Measurements from ENCODE around the gene NT5E. TPM values are rescaled to one million over a fixed set of nuclear protein-coding genes. Genes with fewer than 3 reads are reported as not detected.

The NT5E gene
- total and polyA plus RNA-seq, 4 donors, result 13.5 to 51.5 (median 34.1) TPM

GRCh38 chr6:85417336-85417735 lies 32.5 kb upstream of the NT5E start:
- no peak for TF ChIP-seq HNF4A (conservative IDR thresholded peaks at IDR 0.05)
- TF ChIP-seq SP1 (IDR thresholded peaks at IDR 0.05), result no peak
- TF ChIP-seq YY1 (IDR thresholded peaks at IDR 0.05), result no peak
- no peak for TF ChIP-seq GABPA (IDR thresholded peaks at IDR 0.05 in 1 of 2, conservative IDR thresholded peaks at IDR 0.05 in 1 of 2)
- TF ChIP-seq RXRA (IDR thresholded peaks at IDR 0.05), result no peak
- TF ChIP-seq HNF4G (IDR thresholded peaks at IDR 0.05), result no peak
- TF ChIP-seq, protein P1, sequence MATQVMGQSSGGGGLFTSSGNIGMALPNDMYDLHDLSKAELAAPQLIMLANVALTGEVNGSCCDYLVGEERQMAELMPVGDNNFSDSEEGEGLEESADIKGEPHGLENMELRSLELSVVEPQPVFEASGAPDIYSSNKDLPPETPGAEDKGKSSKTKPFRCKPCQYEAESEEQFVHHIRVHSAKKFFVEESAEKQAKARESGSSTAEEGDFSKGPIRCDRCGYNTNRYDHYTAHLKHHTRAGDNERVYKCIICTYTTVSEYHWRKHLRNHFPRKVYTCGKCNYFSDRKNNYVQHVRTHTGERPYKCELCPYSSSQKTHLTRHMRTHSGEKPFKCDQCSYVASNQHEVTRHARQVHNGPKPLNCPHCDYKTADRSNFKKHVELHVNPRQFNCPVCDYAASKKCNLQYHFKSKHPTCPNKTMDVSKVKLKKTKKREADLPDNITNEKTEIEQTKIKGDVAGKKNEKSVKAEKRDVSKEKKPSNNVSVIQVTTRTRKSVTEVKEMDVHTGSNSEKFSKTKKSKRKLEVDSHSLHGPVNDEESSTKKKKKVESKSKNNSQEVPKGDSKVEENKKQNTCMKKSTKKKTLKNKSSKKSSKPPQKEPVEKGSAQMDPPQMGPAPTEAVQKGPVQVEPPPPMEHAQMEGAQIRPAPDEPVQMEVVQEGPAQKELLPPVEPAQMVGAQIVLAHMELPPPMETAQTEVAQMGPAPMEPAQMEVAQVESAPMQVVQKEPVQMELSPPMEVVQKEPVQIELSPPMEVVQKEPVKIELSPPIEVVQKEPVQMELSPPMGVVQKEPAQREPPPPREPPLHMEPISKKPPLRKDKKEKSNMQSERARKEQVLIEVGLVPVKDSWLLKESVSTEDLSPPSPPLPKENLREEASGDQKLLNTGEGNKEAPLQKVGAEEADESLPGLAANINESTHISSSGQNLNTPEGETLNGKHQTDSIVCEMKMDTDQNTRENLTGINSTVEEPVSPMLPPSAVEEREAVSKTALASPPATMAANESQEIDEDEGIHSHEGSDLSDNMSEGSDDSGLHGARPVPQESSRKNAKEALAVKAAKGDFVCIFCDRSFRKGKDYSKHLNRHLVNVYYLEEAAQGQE (IDR thresholded peaks at IDR 0.05), result no peak
- TF ChIP-seq NR2F2 (IDR thresholded peaks at IDR 0.05), result no peak
- TF ChIP-seq, protein P2, sequence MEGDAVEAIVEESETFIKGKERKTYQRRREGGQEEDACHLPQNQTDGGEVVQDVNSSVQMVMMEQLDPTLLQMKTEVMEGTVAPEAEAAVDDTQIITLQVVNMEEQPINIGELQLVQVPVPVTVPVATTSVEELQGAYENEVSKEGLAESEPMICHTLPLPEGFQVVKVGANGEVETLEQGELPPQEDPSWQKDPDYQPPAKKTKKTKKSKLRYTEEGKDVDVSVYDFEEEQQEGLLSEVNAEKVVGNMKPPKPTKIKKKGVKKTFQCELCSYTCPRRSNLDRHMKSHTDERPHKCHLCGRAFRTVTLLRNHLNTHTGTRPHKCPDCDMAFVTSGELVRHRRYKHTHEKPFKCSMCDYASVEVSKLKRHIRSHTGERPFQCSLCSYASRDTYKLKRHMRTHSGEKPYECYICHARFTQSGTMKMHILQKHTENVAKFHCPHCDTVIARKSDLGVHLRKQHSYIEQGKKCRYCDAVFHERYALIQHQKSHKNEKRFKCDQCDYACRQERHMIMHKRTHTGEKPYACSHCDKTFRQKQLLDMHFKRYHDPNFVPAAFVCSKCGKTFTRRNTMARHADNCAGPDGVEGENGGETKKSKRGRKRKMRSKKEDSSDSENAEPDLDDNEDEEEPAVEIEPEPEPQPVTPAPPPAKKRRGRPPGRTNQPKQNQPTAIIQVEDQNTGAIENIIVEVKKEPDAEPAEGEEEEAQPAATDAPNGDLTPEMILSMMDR (IDR thresholded peaks at IDR 0.05; ENCODE audit: low read depth, low read length, missing input control), result no peak
- TF ChIP-seq RAD21 (IDR thresholded peaks at IDR 0.05), result no peak
- no peak for TF ChIP-seq ATF3 (IDR thresholded peaks at IDR 0.05)
- no peak for TF ChIP-seq FOXA1 (IDR thresholded peaks at IDR 0.05)
- no peak for TF ChIP-seq FOXA2 (IDR thresholded peaks at IDR 0.05)
- no peak for TF ChIP-seq EGR1 (IDR thresholded peaks at IDR 0.05; ENCODE audit: low read depth in 2 of 2)
- no peak for TF ChIP-seq TAF1 (conservative IDR thresholded peaks at IDR 0.05)
- TF ChIP-seq, protein P3, sequence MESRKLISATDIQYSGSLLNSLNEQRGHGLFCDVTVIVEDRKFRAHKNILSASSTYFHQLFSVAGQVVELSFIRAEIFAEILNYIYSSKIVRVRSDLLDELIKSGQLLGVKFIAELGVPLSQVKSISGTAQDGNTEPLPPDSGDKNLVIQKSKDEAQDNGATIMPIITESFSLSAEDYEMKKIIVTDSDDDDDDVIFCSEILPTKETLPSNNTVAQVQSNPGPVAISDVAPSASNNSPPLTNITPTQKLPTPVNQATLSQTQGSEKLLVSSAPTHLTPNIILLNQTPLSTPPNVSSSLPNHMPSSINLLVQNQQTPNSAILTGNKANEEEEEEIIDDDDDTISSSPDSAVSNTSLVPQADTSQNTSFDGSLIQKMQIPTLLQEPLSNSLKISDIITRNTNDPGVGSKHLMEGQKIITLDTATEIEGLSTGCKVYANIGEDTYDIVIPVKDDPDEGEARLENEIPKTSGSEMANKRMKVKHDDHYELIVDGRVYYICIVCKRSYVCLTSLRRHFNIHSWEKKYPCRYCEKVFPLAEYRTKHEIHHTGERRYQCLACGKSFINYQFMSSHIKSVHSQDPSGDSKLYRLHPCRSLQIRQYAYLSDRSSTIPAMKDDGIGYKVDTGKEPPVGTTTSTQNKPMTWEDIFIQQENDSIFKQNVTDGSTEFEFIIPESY (IDR thresholded peaks at IDR 0.05), result no peak
- TF ChIP-seq JUND (IDR thresholded peaks at IDR 0.05), result no peak
- TF ChIP-seq, protein P4, sequence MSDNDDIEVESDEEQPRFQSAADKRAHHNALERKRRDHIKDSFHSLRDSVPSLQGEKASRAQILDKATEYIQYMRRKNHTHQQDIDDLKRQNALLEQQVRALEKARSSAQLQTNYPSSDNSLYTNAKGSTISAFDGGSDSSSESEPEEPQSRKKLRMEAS (IDR thresholded peaks at IDR 0.05), result no peak

More at GRCh38 chr6:85417336-85417735, 32.5 kb upstream of the NT5E start:
- DNase-seq (ENCODE audit: low spot score), result no peak
- Histone ChIP-seq H3K36me3 (ENCODE audit: control insufficient read depth in 4 of 4, insufficient read depth in 3 of 4, low read depth in 1 of 4, low read length in 3 of 4) (no peaks in the 10 kb centered on the region), H3K4me1 (ENCODE audit: control insufficient read depth in 4 of 4, insufficient read depth in 4 of 4, low read length in 3 of 4) (no peaks in the 10 kb centered on the region), H3K27me3 (ENCODE audit: control insufficient read depth in 4 of 4, insufficient read depth in 4 of 4, low read length in 3 of 4) (no peaks in the 10 kb centered on the region), H3K27ac (ENCODE audit: low read depth in 1 of 2, low read length in 2 of 2) (no peak overlapping the region), H3K4me3 (ENCODE audit: low read depth in 1 of 3, low read length in 3 of 3) (no peak overlapping the region), H3K9me3 (ENCODE audit: control insufficient read depth in 4 of 4, low read length in 3 of 4) (no peaks in the 10 kb centered on the region), H3K9ac (ENCODE audit: low read depth in 1 of 2, low read length in 2 of 2) (no peak overlapping the region)
